Kidney epithelial cell (primary cell): ENCODE measurements around the gene LPGAT1. TPM values are rescaled to one million over a fixed set of nuclear protein-coding genes. Genes with fewer than 3 reads are reported as not detected.

Experiments used
- DNase-seq: peaks from one replicate; pipeline ENCODE4 v3.0.0-alpha.2; 2010; ENCODE audit warnings: low read depth
- H3K27me3 ChIP-seq: 2 replicates; pipeline ENCODE4 v1.6.0; 2011; ENCODE audit warnings: low read length; ENCODE audit not compliant: control insufficient read depth, insufficient read depth
- H3K36me3 ChIP-seq: 2 replicates; pipeline ENCODE4 v1.5.1; 2011; ENCODE audit warnings: low read length; ENCODE audit not compliant: control insufficient read depth, insufficient read depth
- H3K4me3 ChIP-seq: 2 replicates; pipeline ENCODE4 v1.5.1; 2011; ENCODE audit warnings: low read depth, mild to moderate bottlenecking, control low read depth, low read length
- total RNA-seq: library from RNA; depleted of rRNA; stranded (reverse); fragments of >200 nt; gene quantifications from 2 replicates; pipeline ENCODE4 v1.2.3, GENCODE V29; 2015
- TF ChIP-seq, protein P1 (sequence below): IDR thresholded peaks from 2 replicates; pipeline ENCODE4 v1.5.1; 2011; ENCODE audit warnings: mild to moderate bottlenecking, moderate library complexity, low read length, control low read depth, inconsistent platforms; ENCODE audit not compliant: insufficient read depth, poor library complexity, severe bottlenecking

Gene LPGAT1
- total RNA-seq, 1 donor from 2014 or later = 51.9 TPM

GRCh38 chr1:211842518-211842917 lies 12.0 kb upstream of the LPGAT1 start:
- TF ChIP-seq, protein P1, sequence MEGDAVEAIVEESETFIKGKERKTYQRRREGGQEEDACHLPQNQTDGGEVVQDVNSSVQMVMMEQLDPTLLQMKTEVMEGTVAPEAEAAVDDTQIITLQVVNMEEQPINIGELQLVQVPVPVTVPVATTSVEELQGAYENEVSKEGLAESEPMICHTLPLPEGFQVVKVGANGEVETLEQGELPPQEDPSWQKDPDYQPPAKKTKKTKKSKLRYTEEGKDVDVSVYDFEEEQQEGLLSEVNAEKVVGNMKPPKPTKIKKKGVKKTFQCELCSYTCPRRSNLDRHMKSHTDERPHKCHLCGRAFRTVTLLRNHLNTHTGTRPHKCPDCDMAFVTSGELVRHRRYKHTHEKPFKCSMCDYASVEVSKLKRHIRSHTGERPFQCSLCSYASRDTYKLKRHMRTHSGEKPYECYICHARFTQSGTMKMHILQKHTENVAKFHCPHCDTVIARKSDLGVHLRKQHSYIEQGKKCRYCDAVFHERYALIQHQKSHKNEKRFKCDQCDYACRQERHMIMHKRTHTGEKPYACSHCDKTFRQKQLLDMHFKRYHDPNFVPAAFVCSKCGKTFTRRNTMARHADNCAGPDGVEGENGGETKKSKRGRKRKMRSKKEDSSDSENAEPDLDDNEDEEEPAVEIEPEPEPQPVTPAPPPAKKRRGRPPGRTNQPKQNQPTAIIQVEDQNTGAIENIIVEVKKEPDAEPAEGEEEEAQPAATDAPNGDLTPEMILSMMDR = no peak
- H3K36me3 ChIP-seq = no peaks in the 10 kb centered on the region
- no peak for DNase-seq
- no peaks in the 10 kb centered on the region for H3K27me3 ChIP-seq
- no peak overlapping the region for H3K4me3 ChIP-seq

DNA sequence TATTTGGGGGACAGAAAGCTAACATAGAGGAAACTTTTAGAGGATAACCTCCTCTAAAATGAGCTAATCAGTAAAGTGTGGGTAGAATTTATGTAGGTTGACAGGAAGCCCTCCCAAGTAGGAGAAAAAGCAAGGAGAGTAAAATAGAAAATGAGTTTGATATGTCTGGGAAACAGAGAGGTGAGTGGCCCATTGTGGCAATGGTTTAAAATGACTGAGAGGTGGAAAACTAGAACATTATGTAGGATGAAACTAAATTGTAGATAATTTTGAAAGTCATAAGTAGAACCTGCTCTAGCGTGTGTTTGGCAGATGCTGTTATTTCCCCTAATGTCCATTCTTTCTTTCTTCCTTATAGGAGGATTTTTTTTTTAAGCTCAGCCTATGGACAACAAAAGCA lies 8.5 kb upstream of the LPGAT1 start:
- no peak for DNase-seq

DNA sequence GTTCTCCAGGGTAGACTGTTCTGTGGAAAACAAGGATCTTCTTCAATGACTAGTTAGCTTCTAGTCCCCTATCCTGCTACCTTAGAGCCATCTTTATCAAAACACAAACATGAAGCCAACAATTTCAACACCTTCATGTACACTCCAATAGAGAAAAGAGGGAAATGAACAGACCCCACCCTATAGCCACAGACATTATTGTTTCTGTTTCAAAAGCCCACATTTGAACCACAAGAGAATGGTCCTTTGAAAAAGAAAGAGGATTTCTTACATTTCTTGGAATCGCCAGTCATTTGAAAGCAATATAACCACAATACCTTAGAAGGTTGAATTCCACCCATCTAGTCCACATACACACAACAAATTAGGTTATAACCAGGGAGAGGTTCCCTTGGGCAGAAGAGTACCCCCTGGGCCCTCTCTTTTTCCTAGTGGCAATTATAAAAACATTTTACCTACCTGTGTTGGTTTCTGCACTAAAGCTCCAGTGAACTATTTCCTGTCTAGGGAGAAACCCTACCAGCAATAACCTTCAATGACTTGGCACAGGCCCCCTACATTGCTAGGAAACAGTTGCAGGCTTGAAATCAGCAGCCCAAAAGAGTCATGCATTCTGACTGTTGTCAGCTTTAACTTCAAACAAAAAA lies 2.7 kb upstream of the LPGAT1 start:
- DNase-seq = no peak
- H3K4me3 ChIP-seq = no peak overlapping the region
- no peaks in the 10 kb centered on the region for H3K36me3 ChIP-seq
- H3K27me3 ChIP-seq = no peaks in the 10 kb centered on the region
- TF ChIP-seq, protein P1 = no peak

More for the DNA sequence above, 8.5 kb upstream of the LPGAT1 start:
- H3K27me3 ChIP-seq = no peaks in the 10 kb centered on the region
- no peaks in the 10 kb centered on the region for H3K36me3 ChIP-seq
- TF ChIP-seq, protein P1 = no peak
- no peak overlapping the region for H3K4me3 ChIP-seq

DNA sequence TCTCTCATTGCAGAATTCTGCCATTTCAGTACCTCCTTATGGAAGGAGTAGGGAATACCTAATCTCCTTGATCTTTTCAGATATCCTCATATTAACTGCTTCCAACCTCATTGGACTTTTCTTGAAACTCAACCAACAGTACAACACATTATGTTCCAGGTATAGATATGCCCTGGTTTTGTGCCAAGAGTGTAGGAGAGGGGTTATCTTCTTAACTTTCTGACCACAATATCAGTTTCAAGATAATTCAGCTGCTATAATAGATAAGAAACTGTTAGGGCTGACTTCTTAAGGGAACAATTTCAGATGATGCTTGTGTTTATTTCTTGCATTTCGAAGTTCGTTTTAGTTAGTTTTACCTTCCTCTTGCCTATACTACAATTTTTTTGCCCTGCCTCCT lies 2.1 kb upstream of the LPGAT1 start:
- no peak for DNase-seq
- no peaks in the 10 kb centered on the region for H3K36me3 ChIP-seq
- TF ChIP-seq, protein P1 = no peak
- no peak overlapping the region for H3K4me3 ChIP-seq
- H3K27me3 ChIP-seq = no peaks in the 10 kb centered on the region

GRCh38 chr1:211831558-211832323 lies 1.2 kb upstream of the LPGAT1 start:
- H3K27me3 ChIP-seq = no peaks in the 10 kb centered on the region
- no peak overlapping the region for H3K4me3 ChIP-seq
- TF ChIP-seq, protein P1 = no peak
- DNase-seq = no peak
- H3K36me3 ChIP-seq = no peaks in the 10 kb centered on the region
